CD4-positive, alpha-beta T cell (primary cell): ENCODE measurements around the gene CMSS1. TPM values are rescaled to one million over a fixed set of nuclear protein-coding genes. Genes with fewer than 3 reads are reported as not detected.

Experiments
- ATAC-seq: fragments of 200-7000 bp; cut with Tn5 transposase; one replicate; pipeline ENCODE4 v1.10.0; 2022; ENCODE audit warnings: mild to moderate bottlenecking; ENCODE audit not compliant: poor library complexity
- CTCF ChIA-PET: fragments of 350-600 bp; sonication (Branson Sonifier 250); formaldehyde crosslinking; loops from one replicate; lab custom pipeline; 2021; ENCODE audit warnings: antibody characterized with exemption, inconsistent platforms; lab: Charles Lee
- POLR2A ChIA-PET: fragments of 350-600 bp; sonication (Branson Sonifier 250); formaldehyde crosslinking; loops from one replicate; lab custom pipeline; 2021; ENCODE audit warnings: antibody characterized with exemption, inconsistent platforms; lab: Charles Lee
- DNase-seq, 14 experiments: peaks; one replicate each; pipeline ENCODE4 v3.0.0-alpha.2; 2013 to 2020; ENCODE audit warnings: mixed read lengths in 2 of 14
- H3K27ac ChIP-seq, 2 donors: one replicate each; pipeline versions ENCODE4 v1.5.1 to v1.7.0; 2013; ENCODE audit warnings: low read length in 2 of 2, low read depth in 1 of 2, mild to moderate bottlenecking in 1 of 2
- H3K27me3 ChIP-seq, 2 experiments: 1 replicate in 1 of 2; 2 replicates in 1 of 2; pipeline versions ENCODE4 v1.6.1 to v1.7.0; 2013; ENCODE audit warnings: low read length in 2 of 2, control low read depth in 1 of 2, mild to moderate bottlenecking in 1 of 2, moderate library complexity in 1 of 2; ENCODE audit not compliant: insufficient read depth in 2 of 2, control insufficient read depth in 1 of 2
- H3K36me3 ChIP-seq: one replicate; pipeline ENCODE4 v1.6.1; 2013; ENCODE audit warnings: low read length, control low read depth; ENCODE audit not compliant: insufficient read depth
- H3K4me1 ChIP-seq: one replicate; pipeline ENCODE4 v1.6.1; 2013; ENCODE audit warnings: low read length, control low read depth; ENCODE audit not compliant: insufficient read depth
- H3K4me3 ChIP-seq: one replicate; pipeline ENCODE4 v1.5.1; 2013; ENCODE audit warnings: mild to moderate bottlenecking, low read length, moderate library complexity
- H3K9me3 ChIP-seq, 2 experiments: 1 replicate in 1 of 2; 2 replicates in 1 of 2; pipeline versions ENCODE4 v1.6.1 to v1.7.0; 2013; ENCODE audit warnings: low read length in 2 of 2, mild to moderate bottlenecking in 2 of 2, control low read depth in 1 of 2, moderate library complexity in 1 of 2; ENCODE audit not compliant: control insufficient read depth in 1 of 2, insufficient read depth in 1 of 2
- H3K27ac Mint-ChIP-seq: one replicate; pipeline ENCODE4 v1.8.0; 2020; ENCODE audit warnings: mixed read lengths
- H3K27me3 Mint-ChIP-seq: one replicate; pipeline ENCODE4 v1.8.0; 2021; ENCODE audit warnings: mixed read lengths
- H3K36me3 Mint-ChIP-seq: one replicate; pipeline ENCODE4 v1.8.0; 2021; ENCODE audit warnings: low read depth, mixed read lengths
- H3K4me1 Mint-ChIP-seq: one replicate; pipeline ENCODE4 v1.8.0; 2021; ENCODE audit warnings: low read depth, mixed read lengths
- H3K4me3 Mint-ChIP-seq: one replicate; pipeline ENCODE4 v1.8.0; 2020; ENCODE audit warnings: mild to moderate bottlenecking, mixed read lengths
- H3K9me3 Mint-ChIP-seq: one replicate; pipeline ENCODE4 v1.8.0; 2020; ENCODE audit warnings: mixed read lengths
- intact Hi-C, 2 experiments: fragments of 100-400 bp; cut with DNase I in 1 of 2; cut with micrococcal nuclease in 1 of 2; formaldehyde crosslinking; loops; one replicate each; pipeline versions ENCODE4 v1.15.1 to v1.9.0; 2023 to 2025; cut with DNase I, micrococcal nuclease
- total RNA-seq, 174 experiments: library from RNA in 2 of 174; stranded (reverse) in 2 of 174; gene quantifications; one replicate each; pipeline ENCODE4 v1.2.3 and lab custom pipeline; 2021 to 2026
- TF ChIP-seq, protein P1 (sequence below): fragments of 200-600 bp; IDR thresholded peaks from one replicate; pipeline ENCODE4 v1.8.0; 2022; ENCODE audit warnings: antibody characterized with exemption, mild to moderate bottlenecking

CMSS1 gene
- total RNA-seq, 2 experiments from 2014 or later, result 12.2 TPM

DNA sequence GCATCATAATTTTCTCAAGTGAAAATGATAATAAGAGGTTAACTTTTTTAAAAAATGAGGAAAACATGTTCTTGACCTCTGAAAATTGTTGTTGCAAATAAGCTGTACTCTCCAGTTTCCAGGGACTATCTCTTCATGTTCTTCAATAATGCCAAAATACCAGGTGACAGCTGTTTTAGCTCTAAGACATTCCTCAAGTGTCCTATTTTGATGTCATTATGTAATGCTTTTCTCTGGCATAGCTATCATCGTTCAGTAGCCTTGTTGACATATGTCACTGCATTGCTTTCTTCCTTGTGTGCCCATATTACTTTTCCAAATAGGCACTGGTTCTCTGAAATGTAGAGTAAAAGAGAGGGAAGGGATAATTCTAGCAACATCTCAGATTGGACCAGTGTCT, 302.4 kb downstream of the CMSS1 start:
- Histone ChIP-seq H3K9me3 (peaks cover 0 to 4% of the 10 kb centered on the region in 2 experiments), H3K36me3 (no peaks in the 10 kb centered on the region), H3K27ac (no peak overlapping the region), H3K4me1 (no peaks in the 10 kb centered on the region), H3K27me3 (no peaks in the 10 kb centered on the region), H3K4me3 (no peak overlapping the region)
- H3K4me3 Mint-ChIP-seq, result no peak overlapping the region
- POLR2A ChIA-PET, result no interaction called here
- TF ChIP-seq, protein P1, sequence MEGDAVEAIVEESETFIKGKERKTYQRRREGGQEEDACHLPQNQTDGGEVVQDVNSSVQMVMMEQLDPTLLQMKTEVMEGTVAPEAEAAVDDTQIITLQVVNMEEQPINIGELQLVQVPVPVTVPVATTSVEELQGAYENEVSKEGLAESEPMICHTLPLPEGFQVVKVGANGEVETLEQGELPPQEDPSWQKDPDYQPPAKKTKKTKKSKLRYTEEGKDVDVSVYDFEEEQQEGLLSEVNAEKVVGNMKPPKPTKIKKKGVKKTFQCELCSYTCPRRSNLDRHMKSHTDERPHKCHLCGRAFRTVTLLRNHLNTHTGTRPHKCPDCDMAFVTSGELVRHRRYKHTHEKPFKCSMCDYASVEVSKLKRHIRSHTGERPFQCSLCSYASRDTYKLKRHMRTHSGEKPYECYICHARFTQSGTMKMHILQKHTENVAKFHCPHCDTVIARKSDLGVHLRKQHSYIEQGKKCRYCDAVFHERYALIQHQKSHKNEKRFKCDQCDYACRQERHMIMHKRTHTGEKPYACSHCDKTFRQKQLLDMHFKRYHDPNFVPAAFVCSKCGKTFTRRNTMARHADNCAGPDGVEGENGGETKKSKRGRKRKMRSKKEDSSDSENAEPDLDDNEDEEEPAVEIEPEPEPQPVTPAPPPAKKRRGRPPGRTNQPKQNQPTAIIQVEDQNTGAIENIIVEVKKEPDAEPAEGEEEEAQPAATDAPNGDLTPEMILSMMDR, result no peak
- intact Hi-C loops, result no loop called here
- ATAC-seq (no peak), DNase-seq (no peak)
- no peaks in the 10 kb centered on the region for H3K4me1 Mint-ChIP-seq
- no peak overlapping the region for H3K27ac Mint-ChIP-seq
- no peaks in the 10 kb centered on the region for H3K9me3 Mint-ChIP-seq
- CTCF ChIA-PET, result no interaction called here
- no peaks in the 10 kb centered on the region for H3K27me3 Mint-ChIP-seq
- H3K36me3 Mint-ChIP-seq, result no peaks in the 10 kb centered on the region

DNA sequence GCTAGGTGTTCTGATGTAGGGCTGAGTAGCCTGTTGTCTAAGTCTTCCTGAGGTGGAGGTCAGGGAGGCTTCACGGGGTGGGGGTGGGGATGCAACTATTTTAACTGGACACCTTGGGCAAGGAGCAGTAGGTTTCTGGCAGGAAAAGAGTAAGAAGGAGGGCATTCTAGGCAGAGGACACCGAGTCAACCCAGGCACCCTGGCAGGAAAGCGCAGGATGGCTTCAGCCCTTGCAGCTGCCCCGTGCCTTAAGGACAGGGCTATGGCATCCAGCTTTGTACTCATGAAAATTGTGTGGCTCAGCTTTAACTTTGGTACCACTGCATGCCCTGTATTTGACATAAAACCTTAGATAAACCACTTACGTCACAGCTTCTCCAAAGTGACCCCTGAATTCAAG, 303.0 kb downstream of the CMSS1 start:
- intact Hi-C loops, result no loop called here
- no peaks in the 10 kb centered on the region for H3K4me1 ChIP-seq
- no peak overlapping the region for H3K27ac ChIP-seq
- no peaks in the 10 kb centered on the region for H3K36me3 ChIP-seq
- no peak overlapping the region for H3K27ac Mint-ChIP-seq
- ChIA-PET CTCF (no interaction called here), POLR2A (no interaction called here)
- H3K27me3 Mint-ChIP-seq, result no peaks in the 10 kb centered on the region
- H3K36me3 Mint-ChIP-seq, result no peaks in the 10 kb centered on the region
- DNase-seq, result no peak
- no peak overlapping the region for H3K4me3 Mint-ChIP-seq
- H3K4me3 ChIP-seq, result no peak overlapping the region
- no peaks in the 10 kb centered on the region for H3K4me1 Mint-ChIP-seq
- no peak for ATAC-seq
- peaks cover 0 to 4% of the 10 kb centered on the region in 2 experiments for H3K9me3 ChIP-seq
- TF ChIP-seq, protein P1, result no peak
- no peaks in the 10 kb centered on the region for H3K27me3 ChIP-seq
- H3K9me3 Mint-ChIP-seq, result no peaks in the 10 kb centered on the region

DNA sequence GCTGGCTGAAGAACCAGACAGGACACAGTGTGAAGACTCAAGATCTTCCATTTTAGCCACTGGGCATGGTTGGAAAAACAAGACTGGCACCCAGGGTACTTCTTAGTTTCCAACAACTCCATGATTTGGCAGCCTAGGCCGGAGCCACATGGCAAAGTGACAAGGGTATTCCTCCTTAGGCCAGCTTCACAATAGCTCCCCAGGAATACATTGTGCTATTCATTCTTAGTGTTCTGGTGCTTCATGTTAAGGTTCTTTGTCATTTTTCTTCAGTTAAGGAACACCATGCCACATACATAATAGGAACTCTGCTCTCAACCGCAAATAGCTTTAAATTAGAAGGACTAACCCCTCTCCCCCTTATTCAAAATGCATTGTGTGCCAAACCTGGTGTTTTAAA, 304.7 kb downstream of the CMSS1 start:
- CTCF ChIA-PET, result no interaction called here
- H3K4me3 ChIP-seq, result no peak overlapping the region
- H3K9me3 ChIP-seq, result peaks cover 0 to 4% of the 10 kb centered on the region in 2 experiments
- no peaks in the 10 kb centered on the region for H3K27me3 Mint-ChIP-seq
- H3K4me1 Mint-ChIP-seq, result no peaks in the 10 kb centered on the region
- H3K27ac Mint-ChIP-seq, result no peak overlapping the region
- ATAC-seq (no peak), DNase-seq (no peak)
- TF ChIP-seq, protein P1, result no peak
- no peak overlapping the region for H3K27ac ChIP-seq
- POLR2A ChIA-PET, result no interaction called here
- no peaks in the 10 kb centered on the region for H3K36me3 ChIP-seq
- H3K36me3 Mint-ChIP-seq, result no peaks in the 10 kb centered on the region
- intact Hi-C loops, result no loop called here
- no peak overlapping the region for H3K4me3 Mint-ChIP-seq
- no peaks in the 10 kb centered on the region for H3K4me1 ChIP-seq
- H3K27me3 ChIP-seq, result no peaks in the 10 kb centered on the region
- H3K9me3 Mint-ChIP-seq, result no peaks in the 10 kb centered on the region
